ENCODE results near the gene BAIAP2. TPM values are rescaled to one million over a fixed set of nuclear protein-coding genes. Genes with fewer than 3 reads are reported as not detected.

The BAIAP2 gene
- total RNA-seq, 2 donors from 2014 or later, result 11.0 to 13.9 TPM

- ATAC-seq (no peak), DNase-seq (no peak)
- no peak overlapping the region for H3K4me3 Mint-ChIP-seq
- peaks cover 7% of the 10 kb centered on the region for H3K27me3 Mint-ChIP-seq
- H3K9me3 ChIP-seq (ENCODE audit: control insufficient read depth, low read length, poor library complexity, severe bottlenecking), result no peaks in the 10 kb centered on the region
- no peaks in the 10 kb centered on the region for H3K36me3 Mint-ChIP-seq (ENCODE audit: low read depth)
- peaks cover 2% of the 10 kb centered on the region for H3K4me1 Mint-ChIP-seq
- no peak overlapping the region for H3K27ac Mint-ChIP-seq
Measured at GRCh38 chr17:81112450-81112849, 77.5 kb downstream of the BAIAP2 start.

GRCh38 chr17:81113158-81113724 lies 78.3 kb downstream of the BAIAP2 start:
- DNase-seq, result no peak
- no peaks in the 10 kb centered on the region for H3K9me3 ChIP-seq (ENCODE audit: control insufficient read depth, low read length, poor library complexity, severe bottlenecking)
- Mint-ChIP-seq H3K27me3 (peaks cover 7% of the 10 kb centered on the region), H3K4me1 (peaks cover 2% of the 10 kb centered on the region), H3K4me3 (no peak overlapping the region), H3K27ac (no peak overlapping the region), H3K36me3 (ENCODE audit: low read depth) (no peaks in the 10 kb centered on the region)
- no peak for ATAC-seq

- peaks cover 2% of the 10 kb centered on the region for H3K36me3 Mint-ChIP-seq (ENCODE audit: low read depth)
- H3K27me3 Mint-ChIP-seq, result peaks cover 7% of the 10 kb centered on the region
- H3K4me1 Mint-ChIP-seq, result peaks cover 8% of the 10 kb centered on the region
- H3K27ac Mint-ChIP-seq, result no peak overlapping the region
- DNase-seq (no peak), ATAC-seq (no peak)
- H3K4me3 Mint-ChIP-seq, result no peak overlapping the region
- H3K9me3 ChIP-seq (ENCODE audit: control insufficient read depth, low read length, poor library complexity, severe bottlenecking), result no peaks in the 10 kb centered on the region
Measured at GRCh38 chr17:81114351-81115093, 79.6 kb downstream of the BAIAP2 start.

- Mint-ChIP-seq H3K27me3 (peaks cover 7% of the 10 kb centered on the region), H3K4me3 (no peak overlapping the region), H3K4me1 (peaks cover 8% of the 10 kb centered on the region), H3K36me3 (ENCODE audit: low read depth) (peaks cover 2% of the 10 kb centered on the region), H3K27ac (no peak overlapping the region)
- no peaks in the 10 kb centered on the region for H3K9me3 ChIP-seq (ENCODE audit: control insufficient read depth, low read length, poor library complexity, severe bottlenecking)
- DNase-seq (no peak), ATAC-seq (no peak)
Measured at GRCh38 chr17:81115219-81115618, 80.3 kb downstream of the BAIAP2 start.

- H3K27me3 Mint-ChIP-seq, result peaks cover 7% of the 10 kb centered on the region
- peaks cover 8% of the 10 kb centered on the region for H3K4me1 Mint-ChIP-seq
- no peaks in the 10 kb centered on the region for H3K9me3 ChIP-seq (ENCODE audit: control insufficient read depth, low read length, poor library complexity, severe bottlenecking)
- H3K36me3 Mint-ChIP-seq (ENCODE audit: low read depth), result peaks cover 2% of the 10 kb centered on the region
- no peak overlapping the region for H3K4me3 Mint-ChIP-seq
- DNase-seq (no peak), ATAC-seq (no peak)
- H3K27ac Mint-ChIP-seq, result no peak overlapping the region
Measured at GRCh38 chr17:81115749-81116464, 81.0 kb downstream of the BAIAP2 start.

- Mint-ChIP-seq H3K36me3 (ENCODE audit: low read depth) (peaks cover 2% of the 10 kb centered on the region), H3K4me3 (no peak overlapping the region), H3K4me1 (peaks cover 8% of the 10 kb centered on the region), H3K27ac (no peak overlapping the region), H3K27me3 (peaks cover under 1% of the 10 kb centered on the region)
- no peak for DNase-seq
- no peak for ATAC-seq
- no peaks in the 10 kb centered on the region for H3K9me3 ChIP-seq (ENCODE audit: control insufficient read depth, low read length, poor library complexity, severe bottlenecking)
Measured at GRCh38 chr17:81116704-81117103, 81.8 kb downstream of the BAIAP2 start.

- H3K27ac Mint-ChIP-seq, result no peak overlapping the region
- H3K27me3 Mint-ChIP-seq, result no peaks in the 10 kb centered on the region
- ATAC-seq (no peak), DNase-seq (no peak)
- H3K4me3 Mint-ChIP-seq, result no peak overlapping the region
- no peaks in the 10 kb centered on the region for H3K9me3 ChIP-seq (ENCODE audit: control insufficient read depth, low read length, poor library complexity, severe bottlenecking)
- peaks cover 2% of the 10 kb centered on the region for H3K36me3 Mint-ChIP-seq (ENCODE audit: low read depth)
- H3K4me1 Mint-ChIP-seq, result peaks cover 8% of the 10 kb centered on the region
Measured at GRCh38 chr17:81117672-81118198, 82.8 kb downstream of the BAIAP2 start.

- Mint-ChIP-seq H3K27me3 (no peaks in the 10 kb centered on the region), H3K27ac (no peak overlapping the region), H3K4me1 (peaks cover 8% of the 10 kb centered on the region), H3K36me3 (ENCODE audit: low read depth) (peaks cover 2% of the 10 kb centered on the region), H3K4me3 (peak overlapping the region; percentile 82)
- ATAC-seq (no peak), DNase-seq (no peak)
- no peaks in the 10 kb centered on the region for H3K9me3 ChIP-seq (ENCODE audit: control insufficient read depth, low read length, poor library complexity, severe bottlenecking)
Measured at GRCh38 chr17:81118308-81119221, 83.6 kb downstream of the BAIAP2 start.

GRCh38 chr17:81119223-81120148 lies 84.5 kb downstream of the BAIAP2 start:
- no peaks in the 10 kb centered on the region for H3K9me3 ChIP-seq (ENCODE audit: control insufficient read depth, low read length, poor library complexity, severe bottlenecking)
- peak; percentile 78 to 89 (median 85) for DNase-seq
- H3K27me3 Mint-ChIP-seq, result no peaks in the 10 kb centered on the region
- peaks cover 2% of the 10 kb centered on the region for H3K36me3 Mint-ChIP-seq (ENCODE audit: low read depth)
- ATAC-seq, result peak; percentile 86
- H3K4me3 Mint-ChIP-seq, result peak overlapping the region; percentile 79
- H3K4me1 Mint-ChIP-seq, result peaks cover 8% of the 10 kb centered on the region
- H3K27ac Mint-ChIP-seq, result peak overlapping the region; percentile 29

GRCh38 chr17:81120149-81120484 lies 85.2 kb downstream of the BAIAP2 start:
- H3K9me3 ChIP-seq (ENCODE audit: control insufficient read depth, low read length, poor library complexity, severe bottlenecking), result no peaks in the 10 kb centered on the region
- DNase-seq (no peak), ATAC-seq (no peak)
- Mint-ChIP-seq H3K36me3 (ENCODE audit: low read depth) (peaks cover 2% of the 10 kb centered on the region), H3K4me3 (no peak overlapping the region), H3K27ac (peak overlapping the region; percentile 29), H3K4me1 (peaks cover 8% of the 10 kb centered on the region), H3K27me3 (no peaks in the 10 kb centered on the region)

GRCh38 chr17:81120695-81121621 lies 86.0 kb downstream of the BAIAP2 start:
- H3K9me3 ChIP-seq (ENCODE audit: control insufficient read depth, low read length, poor library complexity, severe bottlenecking), result no peaks in the 10 kb centered on the region
- DNase-seq (no peak), ATAC-seq (no peak)
- Mint-ChIP-seq H3K4me3 (no peak overlapping the region), H3K27ac (no peak overlapping the region), H3K36me3 (ENCODE audit: low read depth) (peaks cover 2% of the 10 kb centered on the region), H3K4me1 (peaks cover 8% of the 10 kb centered on the region), H3K27me3 (no peaks in the 10 kb centered on the region)
